ENCODE results near the gene CYBA.

The CYBA gene

DNA sequence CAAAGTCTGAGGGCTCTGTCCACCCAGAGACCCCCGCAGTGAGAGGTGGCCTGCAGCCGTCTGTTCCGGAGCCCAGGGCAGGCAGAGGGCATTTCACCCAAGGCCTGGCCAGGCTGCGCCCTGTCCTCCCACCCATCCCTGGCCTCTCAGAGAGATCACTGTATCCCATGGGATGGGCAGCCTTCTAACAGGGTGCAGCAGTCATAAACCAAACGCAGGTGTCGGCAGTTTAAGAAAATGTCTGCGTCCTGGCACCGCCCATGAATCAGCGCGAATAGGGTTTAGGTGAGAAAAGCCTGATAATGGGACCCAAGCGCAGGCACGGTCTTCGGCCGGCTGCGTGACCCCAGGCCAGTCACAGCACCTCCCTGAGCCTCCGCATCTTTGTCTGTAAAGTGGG, 5.4 kb downstream of the CYBA start:
- DNase-seq (ENCODE audit: low spot score) = no peak

DNA sequence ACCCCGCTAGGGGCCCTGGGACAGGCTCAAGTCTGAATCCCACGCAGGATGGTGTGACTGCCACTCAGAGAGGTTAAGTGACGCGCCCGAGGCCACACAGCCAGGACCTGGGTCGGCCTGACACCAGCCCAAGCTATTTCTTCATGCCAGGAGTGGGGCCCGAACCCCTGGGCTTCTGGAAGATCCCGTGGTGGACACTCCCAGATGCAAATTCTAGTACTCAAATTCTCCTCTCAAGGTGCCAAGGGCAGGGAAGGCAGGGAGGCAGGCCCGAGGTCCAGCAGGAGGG, 7.3 kb downstream of the CYBA start:
- DNase-seq (ENCODE audit: low spot score) = no peak
- no peak overlapping the region for H3K4me3 ChIP-seq
- H3K27ac ChIP-seq = no peak overlapping the region
- TF ChIP-seq, protein P1, sequence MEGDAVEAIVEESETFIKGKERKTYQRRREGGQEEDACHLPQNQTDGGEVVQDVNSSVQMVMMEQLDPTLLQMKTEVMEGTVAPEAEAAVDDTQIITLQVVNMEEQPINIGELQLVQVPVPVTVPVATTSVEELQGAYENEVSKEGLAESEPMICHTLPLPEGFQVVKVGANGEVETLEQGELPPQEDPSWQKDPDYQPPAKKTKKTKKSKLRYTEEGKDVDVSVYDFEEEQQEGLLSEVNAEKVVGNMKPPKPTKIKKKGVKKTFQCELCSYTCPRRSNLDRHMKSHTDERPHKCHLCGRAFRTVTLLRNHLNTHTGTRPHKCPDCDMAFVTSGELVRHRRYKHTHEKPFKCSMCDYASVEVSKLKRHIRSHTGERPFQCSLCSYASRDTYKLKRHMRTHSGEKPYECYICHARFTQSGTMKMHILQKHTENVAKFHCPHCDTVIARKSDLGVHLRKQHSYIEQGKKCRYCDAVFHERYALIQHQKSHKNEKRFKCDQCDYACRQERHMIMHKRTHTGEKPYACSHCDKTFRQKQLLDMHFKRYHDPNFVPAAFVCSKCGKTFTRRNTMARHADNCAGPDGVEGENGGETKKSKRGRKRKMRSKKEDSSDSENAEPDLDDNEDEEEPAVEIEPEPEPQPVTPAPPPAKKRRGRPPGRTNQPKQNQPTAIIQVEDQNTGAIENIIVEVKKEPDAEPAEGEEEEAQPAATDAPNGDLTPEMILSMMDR (IDR thresholded peaks at IDR 0.05) = no peak

More for the DNA sequence above, 5.4 kb downstream of the CYBA start:
- H3K4me3 ChIP-seq = no peak overlapping the region
- TF ChIP-seq, protein P1 (IDR thresholded peaks at IDR 0.05) = no peak
- no peak overlapping the region for H3K27ac ChIP-seq

DNA sequence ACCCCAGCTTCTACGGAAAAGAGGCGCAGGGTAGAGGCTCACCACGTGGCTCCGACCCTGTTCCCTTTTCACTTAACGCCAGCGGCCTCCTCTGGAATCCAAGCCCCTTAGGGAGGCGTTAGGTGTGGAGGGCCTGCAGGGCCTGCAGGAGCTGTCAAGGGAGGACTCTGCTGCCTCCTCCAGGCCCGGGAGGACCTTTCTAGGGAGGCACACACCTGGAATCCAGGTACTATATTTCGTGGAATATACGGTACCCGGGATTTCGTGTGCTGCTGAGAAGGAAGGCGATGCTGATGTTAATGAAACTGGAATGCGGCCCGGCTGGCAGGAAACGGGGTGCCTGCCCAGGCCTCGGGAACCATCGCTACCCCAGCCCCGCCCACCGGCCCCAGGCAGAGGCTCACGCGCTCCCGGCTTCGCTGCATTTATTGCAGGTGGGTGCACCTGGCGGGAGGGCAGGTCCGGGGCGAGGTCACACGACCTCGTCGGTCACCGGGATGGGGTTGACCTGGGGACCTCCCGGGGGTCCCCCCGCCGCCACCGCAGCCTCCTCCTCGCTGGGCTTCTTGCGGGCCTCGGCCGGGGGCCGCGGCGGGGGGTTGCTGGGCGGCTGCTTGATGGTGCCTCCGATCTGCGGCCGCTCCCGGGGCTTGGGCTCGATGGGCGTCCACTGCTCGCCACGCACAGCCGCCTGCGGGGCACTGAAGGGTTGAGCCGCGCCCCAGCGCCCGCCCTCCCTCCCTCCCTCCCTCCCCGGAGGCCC, 7.8 kb downstream of the CYBA start:
- no peak for DNase-seq (ENCODE audit: low spot score)
- TF ChIP-seq, protein P1 (IDR thresholded peaks at IDR 0.05) = no peak
- Histone ChIP-seq H3K27ac (no peak overlapping the region), H3K4me3 (no peak overlapping the region)

DNA sequence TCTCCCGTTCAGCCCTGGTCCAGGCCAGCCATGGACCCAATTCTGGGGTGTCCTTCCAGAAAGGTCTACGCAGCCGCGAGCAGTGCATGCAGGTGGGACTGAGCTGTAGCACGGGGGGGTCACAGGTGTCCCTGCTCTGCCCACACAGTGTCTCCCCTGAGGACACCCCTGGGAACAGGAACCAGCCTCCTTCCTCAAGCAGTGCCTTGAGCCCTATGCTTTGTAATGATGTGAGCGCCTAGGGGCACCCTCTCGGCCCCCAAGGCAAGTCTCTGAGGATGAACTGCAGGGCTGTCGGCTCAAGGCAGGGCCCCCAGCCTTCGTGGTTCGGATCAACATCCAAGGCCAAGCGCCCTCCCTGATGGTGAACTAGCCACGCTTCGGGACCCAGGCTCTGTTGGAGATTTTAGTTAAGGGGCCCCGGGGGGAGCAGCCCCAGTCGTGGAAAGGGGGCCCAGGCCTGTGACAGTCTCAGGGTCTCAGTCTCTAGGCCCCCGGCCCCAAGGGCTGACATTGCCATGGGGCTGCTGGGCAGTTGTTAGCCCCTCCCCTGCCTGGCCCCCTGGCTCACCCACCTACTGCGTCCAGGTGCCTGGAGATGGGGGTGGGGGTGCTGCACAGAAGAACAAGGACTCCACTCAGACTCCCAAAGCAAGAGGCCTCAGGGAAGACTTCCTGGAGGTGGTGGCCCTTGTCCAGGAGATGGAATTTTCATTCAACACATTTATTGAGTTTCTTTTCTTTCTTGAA, 10.2 kb downstream of the CYBA start:
- TF ChIP-seq, protein P1 (IDR thresholded peaks at IDR 0.05) = no peak
- no peak overlapping the region for H3K4me3 ChIP-seq
- no peak for DNase-seq (ENCODE audit: low spot score)
- H3K27ac ChIP-seq = no peak overlapping the region

DNA sequence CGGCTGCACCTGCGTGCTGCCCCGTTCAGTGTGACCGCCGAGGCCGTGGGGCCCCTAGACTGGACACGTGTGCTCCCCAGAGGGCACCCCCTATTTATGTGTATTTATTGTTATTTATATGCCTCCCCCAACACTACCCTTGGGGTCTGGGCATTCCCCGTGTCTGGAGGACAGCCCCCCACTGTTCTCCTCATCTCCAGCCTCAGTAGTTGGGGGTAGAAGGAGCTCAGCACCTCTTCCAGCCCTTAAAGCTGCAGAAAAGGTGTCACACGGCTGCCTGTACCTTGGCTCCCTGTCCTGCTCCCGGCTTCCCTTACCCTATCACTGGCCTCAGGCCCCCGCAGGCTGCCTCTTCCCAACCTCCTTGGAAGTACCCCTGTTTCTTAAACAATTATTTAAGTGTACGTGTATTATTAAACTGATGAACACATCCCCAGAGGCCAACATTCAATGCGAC, 10.8 kb downstream of the CYBA start:
- DNase-seq (ENCODE audit: low spot score) = no peak
- TF ChIP-seq, protein P1 (IDR thresholded peaks at IDR 0.05) = no peak
- no peak overlapping the region for H3K27ac ChIP-seq
- H3K4me3 ChIP-seq = no peak overlapping the region

DNA sequence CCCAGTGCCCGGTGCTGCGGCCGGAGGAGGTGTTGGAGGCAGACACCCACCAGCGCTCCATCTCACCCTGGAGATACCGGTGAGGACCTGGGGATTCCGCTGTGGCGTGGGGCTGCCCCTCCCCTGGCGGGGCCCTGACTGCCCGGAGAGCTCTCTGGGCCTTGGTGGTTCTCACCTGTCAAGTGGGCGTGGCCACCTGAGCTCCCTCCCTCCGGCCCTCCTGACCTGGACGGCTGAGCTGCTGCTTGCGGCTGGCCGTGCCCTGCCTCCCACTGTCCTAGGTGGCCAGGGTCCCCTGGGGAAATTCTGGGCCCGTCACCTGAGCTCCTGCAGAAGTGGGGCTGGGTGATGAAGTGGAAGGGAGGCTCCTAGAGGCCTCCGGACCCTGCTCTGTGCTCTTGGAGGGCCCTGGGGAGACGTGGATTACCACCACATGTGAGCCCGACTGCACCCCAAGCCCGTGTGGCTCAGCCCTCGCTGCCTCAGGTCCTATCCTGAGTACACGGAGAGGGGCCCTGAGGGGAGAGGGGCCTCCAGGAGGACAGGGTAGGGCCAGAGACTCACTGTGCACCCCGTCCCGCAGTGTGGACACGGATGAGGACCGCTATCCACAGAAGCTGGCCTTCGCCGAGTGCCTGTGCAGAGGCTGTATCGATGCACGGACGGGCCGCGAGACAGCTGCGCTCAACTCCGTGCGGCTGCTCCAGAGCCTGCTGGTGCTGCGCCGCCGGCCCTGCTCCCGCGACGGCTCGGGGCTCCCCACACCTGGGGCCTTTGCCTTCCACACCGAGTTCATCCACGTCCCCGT, 11.4 kb downstream of the CYBA start:
- DNase-seq (ENCODE audit: low spot score) = no peak
- TF ChIP-seq, protein P1 (IDR thresholded peaks at IDR 0.05) = no peak
- Histone ChIP-seq H3K27ac (no peak overlapping the region), H3K4me3 (no peak overlapping the region)
